ENCODE measurements around the gene ATOSA. TPM values are rescaled to one million over a fixed set of nuclear protein-coding genes. Genes with fewer than 3 reads are reported as not detected.

The ATOSA gene
- 100 to 1,000 TPM in 1 of 4 donors, 10 to 100 TPM in 3; 32.6 to 105 (median 64.3) TPM for total RNA-seq

GRCh38 chr15:52679232-52680040 lies at the start of gene ATOSA:
Gene ATOSA, minus strand, starts transcription at chr15:52679388. Its CDS starts 1,367 bp downstream, at chr15:52678021.
- 1% methylated on average over 34 of the region's 55 CpGs; no CpG with 5 or more reads in 1 of the 2 donors for WGBS, 2 donors (ENCODE audit: low coverage in 1 of 2)
- H3K4me1 ChIP-seq, result peaks cover 5 to 48% (median 9%) of the 10 kb centered on the region in 3 donors
- ATAC-seq, result peak; percentile 96
- H3K4me3 ChIP-seq, result peak within 1 kb of the TSS; percentile 67 to 81
- peaks cover 0 to 19% of the 10 kb centered on the region in 2 donors for H3K36me3 ChIP-seq
- no peaks in the 10 kb centered on the region for H3K27me3 ChIP-seq
- peak within 1 kb of the TSS; percentile 92 to 98 (median 95) for H3K27ac ChIP-seq
- peak in 2 of 4 experiments; percentile 15 to 33 for TF ChIP-seq CTCF (IDR thresholded peaks at IDR 0.05)
- TF ChIP-seq EP300 (IDR thresholded peaks at IDR 0.05), result no peak
- peak; percentile 69 for TF ChIP-seq POLR2AphosphoS5 (IDR thresholded peaks at IDR 0.05)
- TF ChIP-seq POLR2A (IDR thresholded peaks at IDR 0.05), result peak; percentile 62 to 77
- H3K9me3 ChIP-seq, result no peaks in the 10 kb centered on the region

- no peaks in the 10 kb centered on the region for H3K27me3 ChIP-seq
- 14 to 30% methylated on average over 2 of the region's 2 CpGs for WGBS, 2 donors (ENCODE audit: low coverage in 1 of 2)
- no peak overlapping the region for H3K27ac ChIP-seq
- H3K4me3 ChIP-seq, result no peak overlapping the region
- TF ChIP-seq POLR2AphosphoS5 (IDR thresholded peaks at IDR 0.05) (no peak), CTCF (IDR thresholded peaks at IDR 0.05) (no peak), EP300 (IDR thresholded peaks at IDR 0.05) (no peak), POLR2A (IDR thresholded peaks at IDR 0.05) (no peak)
- H3K4me1 ChIP-seq, result peaks cover 0 to 5% (median 0%) of the 10 kb centered on the region in 3 donors
- no peaks in the 10 kb centered on the region for H3K36me3 ChIP-seq
- no peak for ATAC-seq
- H3K9me3 ChIP-seq, result no peaks in the 10 kb centered on the region
Measured at GRCh38 chr15:52728899-52729298, 49.7 kb upstream of the ATOSA start.

GRCh38 chr15:52727815-52728214 lies 48.6 kb upstream of the ATOSA start:
- no peak overlapping the region for H3K27ac ChIP-seq
- peaks cover under 1% of the 10 kb centered on the region for H3K27me3 ChIP-seq
- TF ChIP-seq POLR2A (IDR thresholded peaks at IDR 0.05) (no peak), CTCF (IDR thresholded peaks at IDR 0.05) (no peak), EP300 (IDR thresholded peaks at IDR 0.05) (no peak), POLR2AphosphoS5 (IDR thresholded peaks at IDR 0.05) (no peak)
- no peaks in the 10 kb centered on the region for H3K4me1 ChIP-seq
- WGBS, 2 donors (ENCODE audit: low coverage in 1 of 2), result 68 to 91% methylated on average over 2 to 3 of the region's 3 CpGs
- no peaks in the 10 kb centered on the region for H3K36me3 ChIP-seq
- no peak overlapping the region for H3K4me3 ChIP-seq
- no peaks in the 10 kb centered on the region for H3K9me3 ChIP-seq
- ATAC-seq, result no peak

- TF ChIP-seq POLR2AphosphoS5 (IDR thresholded peaks at IDR 0.05), result no peak
- no peak for TF ChIP-seq EP300 (IDR thresholded peaks at IDR 0.05)
- no peak for TF ChIP-seq POLR2A (IDR thresholded peaks at IDR 0.05)
- Histone ChIP-seq H3K27ac (no peak overlapping the region), H3K27me3 (peaks cover 3% of the 10 kb centered on the region), H3K4me3 (no peak overlapping the region), H3K9me3 (no peaks in the 10 kb centered on the region), H3K36me3 (no peaks in the 10 kb centered on the region), H3K4me1 (no peaks in the 10 kb centered on the region)
- ATAC-seq, result no peak
- 100% methylated on average over 2 of the region's 2 CpGs for WGBS, 2 donors (ENCODE audit: low coverage in 1 of 2)
Measured at GRCh38 chr15:52726195-52726594, 47.0 kb upstream of the ATOSA start.

GRCh38 chr15:52718551-52718950 lies 39.4 kb upstream of the ATOSA start:
- no peak for ATAC-seq
- no peaks in the 10 kb centered on the region for H3K4me1 ChIP-seq
- TF ChIP-seq EP300 (IDR thresholded peaks at IDR 0.05) (no peak), POLR2AphosphoS5 (IDR thresholded peaks at IDR 0.05) (no peak), CTCF (IDR thresholded peaks at IDR 0.05) (no peak), POLR2A (IDR thresholded peaks at IDR 0.05) (no peak)
- H3K36me3 ChIP-seq, result no peaks in the 10 kb centered on the region
- H3K4me3 ChIP-seq, result no peak overlapping the region
- H3K27me3 ChIP-seq, result peaks cover 3% of the 10 kb centered on the region
- no peak overlapping the region for H3K27ac ChIP-seq
- 60 to 74% methylated on average over 2 of the region's 2 CpGs for WGBS, 2 donors (ENCODE audit: low coverage in 1 of 2)
- H3K9me3 ChIP-seq, result no peaks in the 10 kb centered on the region
